Measurements from ENCODE around the gene JUN. TPM values are rescaled to one million over a fixed set of nuclear protein-coding genes. Genes with fewer than 3 reads are reported as not detected.

JUN gene
- total and polyA plus RNA-seq, 2 donors (not counting 3 experiments of a cell fraction or from before 2014, with no cell fraction given): 88.3 to 89.3 TPM

DNA sequence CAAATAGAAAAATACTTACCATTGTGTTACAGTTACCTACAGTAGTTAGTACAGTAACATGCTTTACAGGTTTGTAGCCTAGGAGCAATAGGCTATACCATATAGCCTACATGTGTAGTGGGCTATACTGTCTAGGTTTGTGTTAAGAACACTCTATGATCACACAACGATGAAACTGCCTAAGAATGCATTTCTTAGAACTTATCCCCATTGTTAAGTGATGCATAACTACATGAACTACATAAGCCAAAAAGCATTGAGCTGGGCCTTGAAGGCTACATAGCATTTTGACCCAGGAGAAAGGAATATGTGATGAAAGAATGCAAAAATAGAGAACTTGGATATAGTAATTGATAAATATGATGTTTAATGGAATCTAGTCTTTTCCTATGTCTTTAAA is 46.4 kb upstream of the JUN start:
- BruUV-seq (replicated peaks): no TSS peak
- Histone ChIP-seq H3K9ac (replicated peaks; ENCODE audit: extremely low read depth, insufficient read depth, low read length) (no peak overlapping the region), H4K20me1 (replicated peaks; ENCODE audit: control insufficient read depth, extremely low read depth, insufficient read depth, low read length) (no peaks in the 10 kb centered on the region), H2AFZ (ENCODE audit: low read depth, low read length) (no peak overlapping the region), H3K27ac (ENCODE audit: insufficient read depth, low read depth, low read length) (no peak overlapping the region), H3K79me2 (ENCODE audit: control insufficient read depth, insufficient read depth, low read length) (no peaks in the 10 kb centered on the region), H3K9me3 (replicated peaks; ENCODE audit: control insufficient read depth, insufficient read depth, low read length) (peaks cover 2% of the 10 kb centered on the region), H3K4me2 (ENCODE audit: insufficient read depth, low read length) (no peak overlapping the region), H3K9me1 (replicated peaks; ENCODE audit: control insufficient read depth, extremely low read depth, insufficient read depth, low read length) (no peaks in the 10 kb centered on the region), H3K27me3 (ENCODE audit: control insufficient read depth in 2 of 2, insufficient read depth in 2 of 2, low read length in 2 of 2) (no peaks in the 10 kb centered on the region), H3K4me3 (replicated peaks in 1 of 3; ENCODE audit: insufficient read depth in 1 of 3, low read depth in 1 of 3, low read length in 3 of 3) (no peak overlapping the region), H3K4me1 (ENCODE audit: control insufficient read depth, extremely low read depth, insufficient read depth, low read length) (no peaks in the 10 kb centered on the region), H3K36me3 (ENCODE audit: control insufficient read depth in 2 of 2, extremely low read depth in 1 of 2, insufficient read depth in 2 of 2, low read length in 2 of 2) (no peaks in the 10 kb centered on the region)
- dilution Hi-C loops (cut with MboI; ENCODE audit: extremely low pct_ligation_motif_present, low sequenced_read_pairs): no loop called here
- ChIA-PET POLR2A (no interaction called here), CTCF (no interaction called here)
- FAIRE-seq (no peak), DNase-seq (ENCODE audit: low read depth, low spot score) (no peak)
- intact Hi-C loops (cut with micrococcal nuclease): no loop called here
- no peak for TF ChIP-seq POLR2A (IDR thresholded peaks at IDR 0.05; ENCODE audit: low read depth, low read length)
- TF ChIP-seq MYC (IDR thresholded peaks at IDR 0.05; ENCODE audit: low read depth, low read length): no peak
- TF ChIP-seq EZH2 (IDR thresholded peaks at IDR 0.05; ENCODE audit: borderline replicate concordance, low read depth, low read length, severe bottlenecking): no peak
- TF ChIP-seq, protein P1, sequence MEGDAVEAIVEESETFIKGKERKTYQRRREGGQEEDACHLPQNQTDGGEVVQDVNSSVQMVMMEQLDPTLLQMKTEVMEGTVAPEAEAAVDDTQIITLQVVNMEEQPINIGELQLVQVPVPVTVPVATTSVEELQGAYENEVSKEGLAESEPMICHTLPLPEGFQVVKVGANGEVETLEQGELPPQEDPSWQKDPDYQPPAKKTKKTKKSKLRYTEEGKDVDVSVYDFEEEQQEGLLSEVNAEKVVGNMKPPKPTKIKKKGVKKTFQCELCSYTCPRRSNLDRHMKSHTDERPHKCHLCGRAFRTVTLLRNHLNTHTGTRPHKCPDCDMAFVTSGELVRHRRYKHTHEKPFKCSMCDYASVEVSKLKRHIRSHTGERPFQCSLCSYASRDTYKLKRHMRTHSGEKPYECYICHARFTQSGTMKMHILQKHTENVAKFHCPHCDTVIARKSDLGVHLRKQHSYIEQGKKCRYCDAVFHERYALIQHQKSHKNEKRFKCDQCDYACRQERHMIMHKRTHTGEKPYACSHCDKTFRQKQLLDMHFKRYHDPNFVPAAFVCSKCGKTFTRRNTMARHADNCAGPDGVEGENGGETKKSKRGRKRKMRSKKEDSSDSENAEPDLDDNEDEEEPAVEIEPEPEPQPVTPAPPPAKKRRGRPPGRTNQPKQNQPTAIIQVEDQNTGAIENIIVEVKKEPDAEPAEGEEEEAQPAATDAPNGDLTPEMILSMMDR (IDR thresholded peaks at IDR 0.05; ENCODE audit: extremely low read depth in 1 of 2, insufficient read depth in 1 of 2, low read depth in 1 of 2, low read length in 2 of 2): no peak
- TF ChIP-seq, protein P2, sequence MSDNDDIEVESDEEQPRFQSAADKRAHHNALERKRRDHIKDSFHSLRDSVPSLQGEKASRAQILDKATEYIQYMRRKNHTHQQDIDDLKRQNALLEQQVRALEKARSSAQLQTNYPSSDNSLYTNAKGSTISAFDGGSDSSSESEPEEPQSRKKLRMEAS (IDR thresholded peaks at IDR 0.05; ENCODE audit: insufficient read depth, insufficient read length): no peak
- TF ChIP-seq JUN (IDR thresholded peaks at IDR 0.05; ENCODE audit: borderline replicate concordance, insufficient read depth, insufficient read length, low read depth): no peak
- TF ChIP-seq POLR2AphosphoS5 (IDR thresholded peaks at IDR 0.05; ENCODE audit: insufficient read depth, low read depth, low read length): no peak
- TF ChIP-seq GATA2 (IDR thresholded peaks at IDR 0.05; ENCODE audit: insufficient read depth, insufficient read length, low read depth, low read length): no peak

Data from endothelial cell of umbilical vein (primary cell).